Stimulated activated CD4-positive, alpha-beta T cell treated with anti-CD3 and anti-CD28 coated beads, Interleukin-12 subunit alpha, Interleukin-12 subunit beta, amount 100 ng/mL, for 24 hours (primary cell): ENCODE results near the gene LIFR.
"Not testable (repeated sequence)": the region's sequence is repeated elsewhere in the genome, so short reads cannot be mapped to it uniquely, and the experiment has no call there.

Experiments
- DNase-seq, 2 experiments: peaks; one replicate each; pipeline ENCODE4 v3.0.0-alpha.2; 2020; ENCODE audit warnings: low read depth in 2 of 2

Gene LIFR

GRCh38 chr5:38556599-38557307 lies at the start of gene LIFR:
Gene LIFR, minus strand, starts transcription at chr5:38556646. Its CDS starts 25,999 bp downstream, at chr5:38530647.
- DNase-seq = peak; percentile 8 to 52

- DNase-seq = no peak
These were observed 49.2 kb upstream of the LIFR start for GRCh38 chr5:38605610-38606009.

GRCh38 chr5:38603691-38604090 lies 47.2 kb upstream of the LIFR start:
- DNase-seq = no peak

GRCh38 chr5:38602641-38603040 lies 46.2 kb upstream of the LIFR start:
- DNase-seq = no peak

- DNase-seq = no peak
These were observed 45.4 kb upstream of the LIFR start for GRCh38 chr5:38601863-38602298.

- no peak for DNase-seq
These were observed 44.9 kb upstream of the LIFR start for GRCh38 chr5:38601133-38601862.

GRCh38 chr5:38600329-38601045 lies 44.0 kb upstream of the LIFR start:
- DNase-seq = no peak

- not testable (repeated sequence) for DNase-seq
These were observed 43.3 kb upstream of the LIFR start for GRCh38 chr5:38599751-38600150.

- DNase-seq = no peak
These were observed 42.7 kb upstream of the LIFR start for GRCh38 chr5:38598994-38599617.

GRCh38 chr5:38598296-38598993 lies 42.0 kb upstream of the LIFR start:
- no peak for DNase-seq

- DNase-seq = no peak
These were observed 40.5 kb upstream of the LIFR start for GRCh38 chr5:38596981-38597380.

- no peak for DNase-seq
These were observed 38.8 kb upstream of the LIFR start for GRCh38 chr5:38595132-38595745.

- no peak for DNase-seq
These were observed 37.5 kb upstream of the LIFR start for GRCh38 chr5:38593959-38594358.

- no peak for DNase-seq
These were observed 35.0 kb upstream of the LIFR start for GRCh38 chr5:38591523-38591849.

GRCh38 chr5:38590838-38591522 lies 34.5 kb upstream of the LIFR start:
- DNase-seq = no peak

- DNase-seq = no peak
These were observed 33.2 kb upstream of the LIFR start for GRCh38 chr5:38589629-38590028.

- DNase-seq = no peak
These were observed 29.4 kb upstream of the LIFR start for GRCh38 chr5:38585816-38586215.

GRCh38 chr5:38583500-38583899 lies 27.1 kb upstream of the LIFR start:
- no peak for DNase-seq

GRCh38 chr5:38582975-38583319 lies 26.5 kb upstream of the LIFR start:
- no peak for DNase-seq

- no peak for DNase-seq
These were observed 26.0 kb upstream of the LIFR start for GRCh38 chr5:38582293-38582974.
